Dermis microvascular lymphatic vessel endothelial cell (primary cell): ENCODE data around the gene PAQR4. TPM values are rescaled to one million over a fixed set of nuclear protein-coding genes. Genes with fewer than 3 reads are reported as not detected.
"Not testable (repeated sequence)": the region's sequence is repeated elsewhere in the genome, so short reads cannot be mapped to it uniquely, and the experiment has no call there.

ENCODE experiments used
- DNase-seq, 2 donors: peaks; one replicate each; pipeline versions ENCODE4 v3.0.0 to v3.0.0-alpha.2; 2010; ENCODE audit warnings: low read depth in 2 of 2
- total RNA-seq: library from RNA; depleted of rRNA; stranded (reverse); fragments of >200 nt; gene quantifications from 2 replicates; pipeline ENCODE4 v1.2.1, GENCODE V29; 2014

The PAQR4 gene
- total RNA-seq, 1 donor from 2014 or later: 7.4 TPM

DNA sequence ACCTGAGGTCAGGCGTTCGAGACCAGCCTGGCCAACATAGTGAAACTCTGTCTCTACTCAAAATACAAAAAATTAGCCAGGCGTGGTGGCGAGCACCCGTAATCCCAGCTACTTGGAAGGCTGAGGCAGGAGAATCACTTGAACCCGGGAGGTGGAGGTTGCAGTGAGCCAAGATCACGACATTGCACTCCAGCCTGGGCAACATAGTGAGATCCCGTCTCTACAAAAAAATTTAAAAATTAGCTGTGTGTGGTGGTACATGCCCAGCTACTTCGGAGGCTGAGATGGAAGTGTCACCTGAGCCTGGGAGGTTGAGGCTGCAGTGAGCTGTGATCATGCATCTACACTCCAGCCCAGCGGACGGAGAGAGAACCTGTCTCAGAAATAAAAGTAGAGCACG is 25.4 kb upstream of the PAQR4 start:
- not testable (repeated sequence) for DNase-seq

DNA sequence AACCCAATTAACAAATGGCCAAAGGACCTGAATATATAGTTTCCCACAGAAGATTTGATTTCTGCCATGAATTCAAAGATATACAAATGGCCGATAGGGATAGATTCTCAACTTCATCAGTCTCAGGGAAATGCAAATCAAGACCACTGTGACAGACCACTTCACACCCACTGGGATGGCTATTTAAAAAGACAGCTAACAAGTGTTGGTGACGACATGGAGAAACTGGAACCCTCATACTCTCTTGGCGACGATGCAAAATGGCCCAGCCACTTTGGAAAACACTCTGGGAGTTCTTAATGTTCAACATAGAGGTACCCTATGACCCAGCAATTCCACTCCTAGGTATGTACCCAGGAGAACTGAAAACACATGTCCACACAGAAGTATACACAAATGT is 22.5 kb upstream of the PAQR4 start:
- no peak for DNase-seq

DNA sequence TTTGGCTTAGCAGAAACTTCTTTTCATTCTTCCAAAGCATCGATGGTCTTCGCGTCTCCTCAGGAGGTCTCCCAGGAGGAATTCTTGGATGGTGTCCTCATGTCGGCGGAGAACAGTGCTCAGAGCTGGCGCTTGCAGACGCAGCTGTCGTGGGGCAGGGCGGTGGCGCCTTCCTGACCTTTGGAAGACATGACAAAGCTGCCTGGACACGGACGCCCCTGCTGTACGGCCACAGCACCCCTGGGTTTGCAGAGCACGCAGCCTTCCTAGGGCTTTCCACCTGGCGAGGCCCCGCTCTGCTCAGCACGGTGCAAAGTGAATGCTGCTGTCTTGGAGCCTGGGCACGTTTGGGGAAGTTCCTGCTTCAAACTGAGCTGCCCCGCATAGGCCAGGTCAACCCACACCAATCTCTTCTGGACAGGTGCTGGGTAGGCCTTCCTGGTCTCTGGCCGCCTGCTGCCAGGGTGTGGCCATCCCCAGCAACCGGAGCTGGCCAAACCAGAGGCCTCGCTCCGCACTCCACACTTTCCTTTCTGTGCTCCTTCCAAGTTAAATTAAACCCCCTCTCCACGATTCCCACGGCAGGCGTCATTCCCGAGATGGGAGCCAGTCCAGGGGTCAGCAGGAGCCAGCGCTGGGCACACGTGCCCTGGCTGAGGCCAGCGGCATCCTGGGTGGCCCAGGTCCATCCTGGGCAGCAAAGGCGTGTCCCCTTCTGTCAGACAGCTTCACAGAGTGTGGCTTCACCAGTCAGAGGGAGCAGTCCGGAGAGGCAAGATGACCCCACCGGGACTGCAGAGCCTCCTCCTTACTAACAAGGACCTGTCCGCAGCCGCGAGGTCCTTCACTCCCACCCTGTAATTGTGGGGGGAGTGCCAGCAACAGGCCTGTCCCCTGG is 20.1 kb upstream of the PAQR4 start:
- DNase-seq: no peak

DNA sequence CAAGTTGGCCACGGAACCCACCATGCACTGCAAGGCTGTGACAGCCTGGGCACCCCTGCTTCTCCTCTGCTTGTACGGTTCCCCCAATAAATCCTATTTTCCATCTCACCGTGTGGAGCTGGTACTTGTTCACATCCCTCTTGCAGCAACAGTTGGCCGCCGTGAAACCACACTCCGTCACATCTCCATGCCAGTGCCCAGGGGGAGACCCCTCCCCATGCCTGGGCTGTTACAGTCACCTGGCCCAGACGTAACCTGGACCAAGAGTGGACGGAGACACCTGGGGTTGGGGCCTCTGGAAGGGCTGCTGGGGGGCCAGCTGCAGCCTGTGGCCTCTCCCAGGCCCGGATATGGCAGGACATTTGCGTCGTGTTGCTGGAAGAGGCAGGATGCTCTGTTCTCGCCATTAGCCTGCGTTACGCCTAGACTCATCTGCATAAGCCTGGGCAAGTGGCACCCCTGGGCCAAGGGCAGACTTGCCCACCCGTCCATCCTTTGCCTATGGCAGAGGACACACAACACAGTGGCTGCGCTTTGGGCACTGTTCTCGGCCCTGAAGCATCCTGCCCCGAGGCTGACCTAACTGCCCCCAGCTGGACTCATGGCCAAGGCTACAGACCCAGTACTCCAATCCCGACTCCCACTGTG is 19.3 kb upstream of the PAQR4 start:
- DNase-seq: no peak

DNA sequence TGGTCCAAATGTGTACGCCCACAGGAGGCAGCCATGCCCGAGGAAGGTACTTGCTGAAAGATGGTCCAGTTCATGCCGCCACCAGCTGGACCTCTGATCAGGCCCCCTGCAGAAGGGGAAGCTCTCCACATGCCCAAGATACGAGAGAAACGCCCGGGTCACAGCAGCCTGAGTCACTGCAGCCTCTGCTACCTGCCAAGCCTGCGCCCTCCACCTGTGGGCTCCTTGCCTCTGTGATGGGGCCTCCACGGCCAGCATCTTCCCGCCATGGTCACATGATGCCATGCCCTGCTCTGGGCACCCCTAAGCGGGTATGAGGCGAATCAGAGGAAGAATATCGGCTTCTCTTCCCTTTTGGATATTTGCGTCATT is 18.8 kb upstream of the PAQR4 start:
- no peak for DNase-seq

DNA sequence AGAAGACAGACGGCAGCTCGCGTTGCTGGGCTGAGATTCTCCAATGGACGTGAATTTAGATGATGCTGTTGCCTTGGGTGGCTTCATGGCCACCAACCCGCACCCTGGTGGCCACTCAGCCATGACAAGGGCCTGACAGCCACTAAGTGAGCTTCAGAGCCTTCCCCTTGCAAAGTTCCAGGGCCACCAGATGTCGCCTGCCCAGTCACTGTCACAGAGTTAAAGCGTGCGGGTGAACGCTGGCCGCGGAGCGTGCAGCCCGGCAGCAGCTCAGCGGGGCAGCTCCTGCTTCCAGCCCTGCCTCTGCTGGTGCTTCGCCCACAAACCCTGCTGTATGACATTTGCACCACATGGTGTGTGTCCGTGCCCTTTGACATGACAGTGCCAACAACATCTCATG is 18.4 kb upstream of the PAQR4 start:
- DNase-seq: no peak

DNA sequence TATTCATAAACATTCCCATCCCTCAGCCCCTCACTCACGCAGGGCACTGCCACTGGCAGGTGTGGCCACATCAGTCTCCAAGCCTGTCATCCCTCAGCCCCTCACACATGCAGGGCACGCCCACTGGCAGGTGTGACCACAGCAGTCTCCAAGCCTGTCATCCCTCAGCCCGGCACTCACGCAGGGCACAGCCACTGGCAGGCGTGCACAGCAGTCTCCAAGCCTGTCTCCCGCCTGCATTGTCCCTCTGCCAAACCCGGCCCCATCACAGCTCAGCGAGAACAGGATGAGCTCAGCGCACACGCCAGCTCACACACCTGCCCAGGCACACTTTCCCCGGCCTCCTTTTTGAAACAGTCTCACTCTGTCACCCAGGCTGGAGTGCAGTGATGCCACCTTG is 16.5 kb upstream of the PAQR4 start:
- no peak for DNase-seq

DNA sequence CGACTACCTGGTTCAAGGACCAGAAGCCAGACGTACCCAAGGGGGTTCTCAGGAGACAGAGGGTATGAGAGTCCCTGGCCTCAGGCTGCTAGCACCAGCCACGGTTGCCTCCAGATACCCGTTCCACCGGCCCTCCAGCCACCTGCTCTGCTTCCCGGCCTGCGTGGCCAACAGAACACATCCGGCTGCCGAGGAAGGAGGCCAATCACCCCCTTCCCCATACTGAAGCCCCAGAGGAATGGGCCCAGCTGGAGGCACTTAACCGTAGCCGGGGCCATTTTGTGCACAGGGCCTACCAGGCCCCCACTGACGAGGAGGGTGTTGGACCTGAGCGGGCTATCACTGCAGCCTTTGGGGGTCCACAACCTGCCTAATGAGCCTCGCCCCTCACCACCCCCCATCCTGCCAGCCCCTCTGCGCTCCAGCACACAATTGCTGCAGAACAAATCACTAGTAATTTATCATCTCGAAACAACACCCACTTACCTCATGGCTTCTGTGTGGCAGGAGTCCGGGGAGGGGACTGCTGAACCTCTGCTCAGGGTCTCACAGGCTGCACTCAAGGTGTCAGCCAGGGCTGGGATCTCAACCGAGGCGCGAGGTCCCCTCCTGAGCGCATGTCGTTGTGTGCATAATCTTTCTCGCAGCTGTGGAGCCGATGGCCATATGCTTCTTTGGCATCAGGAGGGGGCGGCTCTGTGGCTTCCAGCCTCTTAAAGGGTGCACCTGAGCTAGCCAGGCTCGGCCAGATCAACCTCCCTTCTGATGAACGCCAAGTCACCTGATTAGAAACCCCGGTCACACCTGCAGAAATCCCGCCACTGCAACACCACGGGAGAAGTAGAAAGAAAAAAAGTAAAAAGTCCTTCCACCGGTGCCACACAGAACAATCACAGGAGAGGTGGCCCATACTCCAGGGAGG is 15.2 kb upstream of the PAQR4 start:
- no peak for DNase-seq

DNA sequence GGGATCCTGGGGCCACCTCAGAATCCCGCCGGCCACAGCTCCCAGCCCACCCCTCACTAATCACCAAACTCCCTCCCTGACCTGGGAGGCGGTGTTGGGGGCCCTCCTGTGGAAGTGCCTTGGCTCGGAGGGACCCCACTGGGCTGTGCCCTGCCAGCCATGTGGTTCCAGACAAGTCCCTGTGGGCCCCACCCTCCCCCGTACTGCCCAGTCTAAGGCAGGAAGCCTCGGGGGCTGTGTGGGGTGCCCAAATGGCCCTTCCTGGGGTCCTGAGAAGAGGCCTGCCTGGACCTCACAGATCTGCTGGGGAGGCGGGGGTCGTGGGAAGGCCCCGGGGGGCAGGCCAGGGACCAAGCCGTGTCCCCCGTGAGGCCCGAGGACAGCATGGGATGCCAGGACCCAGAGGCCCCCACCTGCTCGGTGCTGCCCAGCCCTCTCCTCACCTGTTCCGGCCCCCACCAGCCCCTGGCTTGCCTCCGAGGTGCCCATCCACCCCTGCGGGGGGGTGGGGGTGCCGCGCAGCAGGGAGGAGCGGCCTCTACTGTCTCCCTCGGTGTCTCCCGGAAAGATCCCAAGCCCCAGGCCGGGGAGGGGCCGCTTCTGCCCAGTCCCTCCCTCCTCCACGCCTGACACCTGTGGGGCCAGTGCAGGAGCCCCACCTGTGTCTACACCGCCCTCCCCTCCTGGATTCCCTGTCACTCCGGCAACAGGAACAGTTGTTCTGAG is 14.3 kb upstream of the PAQR4 start:
- DNase-seq: no peak

DNA sequence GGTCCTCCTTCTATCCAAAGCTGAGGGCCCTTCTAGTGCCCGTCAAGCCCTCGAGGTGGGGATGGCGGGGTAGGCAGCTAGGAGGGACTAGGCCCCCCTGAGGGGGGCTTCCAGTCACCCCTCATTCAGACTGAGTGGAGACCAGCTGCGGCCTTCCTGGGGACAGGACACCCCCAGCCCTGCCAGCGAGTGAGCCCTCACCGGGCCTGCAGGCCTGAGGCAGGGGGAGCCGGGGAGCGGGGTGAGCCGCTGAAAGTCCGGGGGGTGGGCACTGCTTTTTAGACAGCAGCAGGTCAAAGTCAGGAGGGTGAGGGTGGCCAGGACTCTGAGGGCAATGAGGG is 13.7 kb upstream of the PAQR4 start:
- DNase-seq: no peak

DNA sequence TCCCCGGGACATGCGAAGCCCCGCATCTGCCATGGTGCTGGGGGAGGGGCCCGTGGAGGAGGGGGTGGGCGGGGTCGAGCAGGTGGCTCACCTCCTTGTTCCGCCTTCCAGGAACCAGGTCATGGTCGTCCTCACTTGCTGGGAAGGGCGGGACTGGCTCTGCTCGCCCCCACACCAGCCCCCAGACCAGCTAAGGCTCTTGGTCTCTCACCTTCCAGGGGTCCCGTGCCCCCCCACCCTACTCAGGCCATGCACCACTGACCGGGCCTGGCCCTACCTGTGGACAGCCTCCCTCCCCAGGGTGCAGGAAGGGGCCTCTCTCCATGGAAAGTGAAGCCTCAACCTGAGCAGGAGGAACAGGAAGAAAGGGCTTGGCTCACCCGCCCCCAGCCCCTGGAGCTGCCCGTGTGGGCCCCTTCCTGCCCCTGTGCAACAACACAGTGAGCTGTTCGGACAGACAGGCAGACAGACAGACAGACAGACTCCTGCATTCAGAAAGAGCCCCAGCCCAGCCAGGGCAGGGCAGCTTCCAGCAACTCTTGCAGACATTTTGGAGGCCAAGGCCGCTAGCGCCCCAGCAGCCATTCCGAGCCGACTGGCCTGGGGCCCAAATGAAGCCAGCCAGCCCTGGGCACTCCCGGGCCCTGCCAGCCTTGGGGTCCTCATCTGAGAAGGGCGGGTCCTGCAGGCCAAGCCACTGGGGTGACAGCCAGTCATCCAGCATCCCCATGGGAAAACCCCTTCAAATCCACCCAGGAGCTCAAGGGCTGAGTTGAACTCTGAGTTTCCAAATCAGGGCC is 13.2 kb upstream of the PAQR4 start:
- DNase-seq: no peak

DNA sequence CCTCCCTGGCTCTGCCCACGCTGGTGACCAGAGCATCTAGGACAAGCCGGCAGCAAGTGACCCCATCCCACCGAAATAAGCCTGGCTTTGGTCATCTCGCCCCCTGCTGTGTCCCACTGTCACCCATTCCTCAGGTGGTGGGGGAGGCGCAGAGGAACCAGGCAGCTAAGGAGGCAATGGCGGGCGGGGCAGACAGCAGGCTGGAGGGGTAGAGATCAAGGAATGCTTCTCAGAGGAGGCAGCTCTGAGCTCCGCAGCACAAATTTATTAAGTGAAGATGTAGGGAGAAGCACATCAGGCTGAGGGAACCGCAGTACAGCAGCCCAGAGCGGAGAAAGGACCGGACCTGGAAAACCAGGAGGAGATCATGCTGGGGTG is 12.6 kb upstream of the PAQR4 start:
- no peak for DNase-seq

DNA sequence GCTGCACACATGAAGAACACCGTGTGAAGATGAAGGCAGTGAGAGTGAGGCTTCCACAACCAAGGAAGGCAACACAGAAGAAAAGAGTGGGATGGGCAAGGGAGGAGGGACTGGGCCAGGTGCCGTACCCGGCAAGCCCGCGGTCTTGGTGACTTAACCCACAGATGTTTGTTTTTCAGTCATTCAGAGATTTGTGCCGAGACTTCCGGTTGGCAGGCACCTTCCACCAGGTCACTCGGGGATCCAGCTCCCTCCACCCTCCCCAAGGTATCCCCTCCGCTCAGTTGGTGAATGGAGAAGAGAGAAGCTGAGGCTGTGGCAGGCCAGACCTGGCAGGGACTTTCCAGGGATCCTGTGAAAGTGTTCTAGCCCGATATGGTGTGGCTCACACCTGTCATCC is 9.9 kb upstream of the PAQR4 start:
- no peak for DNase-seq

DNA sequence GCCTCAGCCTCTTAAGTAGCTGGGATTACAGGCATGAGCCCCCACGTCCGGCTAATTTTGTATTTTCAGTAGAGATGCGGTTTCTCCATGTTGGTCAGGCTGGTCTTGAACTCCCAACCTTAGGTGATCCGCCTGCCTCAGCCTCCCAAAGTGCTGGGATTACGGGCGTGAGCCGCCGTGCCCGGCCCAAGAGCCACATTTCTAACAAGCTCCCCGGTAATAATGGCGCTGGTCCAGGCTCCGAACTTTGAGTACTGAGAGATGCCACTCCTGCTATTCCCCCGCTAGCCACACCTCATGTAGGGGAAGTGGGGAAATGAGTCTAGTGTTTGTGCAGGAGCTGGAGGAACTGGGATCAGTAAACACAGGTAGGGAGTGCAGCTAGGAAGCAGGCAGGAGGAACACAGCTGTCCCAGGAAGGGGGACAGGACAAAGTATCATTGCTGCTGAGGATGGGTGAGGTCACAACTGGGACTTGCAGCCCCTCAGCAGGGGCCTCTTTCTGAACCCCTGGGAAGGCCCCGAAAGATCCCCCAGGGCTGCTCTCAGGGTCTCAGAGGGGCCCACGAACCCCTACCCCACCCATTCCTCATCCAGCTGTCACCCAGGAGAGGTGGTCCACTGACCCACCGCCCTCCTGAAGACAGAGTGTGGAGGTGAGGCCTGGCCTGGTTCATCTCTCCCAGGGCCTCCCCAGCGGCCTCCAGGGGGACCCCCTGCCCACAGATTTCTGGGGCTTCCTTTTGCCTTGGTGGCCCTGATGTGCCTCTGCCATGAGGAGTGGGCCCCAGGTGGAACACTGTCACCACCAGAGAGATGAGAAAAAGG is 8.8 kb upstream of the PAQR4 start:
- DNase-seq: no peak

DNA sequence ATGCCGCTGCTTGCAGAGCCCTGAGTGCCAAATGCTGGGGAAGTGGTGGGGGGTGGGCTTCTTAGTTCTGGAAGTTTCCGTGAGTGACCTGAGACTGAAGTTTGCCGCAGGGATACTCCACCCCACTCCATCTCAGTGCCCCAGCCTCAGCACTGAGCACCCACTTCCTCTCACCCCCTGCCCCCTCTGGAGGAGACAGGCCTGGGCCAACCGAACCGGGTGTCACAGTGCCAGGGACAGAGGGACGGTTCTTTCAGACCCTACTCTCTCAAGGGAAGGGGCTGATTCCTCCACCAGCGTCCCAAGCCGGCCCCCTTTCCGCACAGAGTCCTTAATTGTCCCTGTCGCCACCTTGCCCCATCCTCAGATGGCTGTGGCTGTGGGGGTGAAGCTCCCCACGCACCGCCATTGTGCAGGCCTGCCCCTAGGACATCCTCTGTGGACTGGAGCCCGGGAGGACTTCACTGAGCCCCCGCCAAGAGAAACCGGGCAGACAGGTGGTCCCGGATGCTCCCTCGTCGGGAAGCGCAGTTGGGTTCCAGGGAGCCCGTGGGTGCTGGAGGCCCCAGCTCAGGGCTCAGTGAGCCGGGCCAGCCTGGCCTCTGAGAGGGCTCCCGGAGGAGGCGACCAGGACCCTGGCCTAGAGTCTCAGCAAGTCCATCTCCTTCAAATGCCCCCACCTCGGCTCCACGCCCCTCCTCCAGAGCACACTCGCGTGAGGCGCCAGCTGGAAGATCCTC is 6.6 kb upstream of the PAQR4 start:
- DNase-seq: no peak

DNA sequence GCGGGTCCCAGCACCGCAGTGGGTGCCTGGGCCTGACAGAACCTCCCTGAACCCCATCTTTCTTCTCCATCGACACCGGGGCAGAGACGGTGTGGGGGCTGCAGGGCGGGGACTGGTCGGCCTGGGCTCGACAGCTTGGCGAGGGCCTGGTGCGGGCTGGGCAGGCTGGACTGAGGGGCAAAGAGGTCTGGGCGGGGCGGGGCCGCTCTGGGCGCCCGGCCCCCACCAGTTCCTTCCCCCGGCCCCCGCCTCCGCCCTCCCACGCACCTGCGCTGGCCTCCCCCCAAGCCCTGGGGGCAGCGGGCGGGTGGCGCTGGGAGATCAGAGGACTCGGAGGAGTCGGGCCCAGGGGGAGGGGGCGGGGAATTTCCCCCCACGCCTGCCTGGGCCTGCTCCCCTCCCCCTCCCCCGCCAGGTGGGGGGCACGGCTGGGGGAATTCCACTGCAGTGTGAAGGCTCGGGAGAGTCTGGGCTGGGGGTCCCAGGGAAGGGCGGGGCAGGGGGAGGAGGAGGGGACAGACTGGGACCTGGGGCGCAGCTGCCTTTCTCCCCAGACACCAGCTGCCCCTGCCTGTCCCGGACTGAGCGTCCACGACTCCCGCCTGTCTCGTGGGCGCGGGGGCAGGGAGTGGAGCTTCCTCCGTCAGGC is 6.0 kb upstream of the PAQR4 start:
- DNase-seq: no peak

DNA sequence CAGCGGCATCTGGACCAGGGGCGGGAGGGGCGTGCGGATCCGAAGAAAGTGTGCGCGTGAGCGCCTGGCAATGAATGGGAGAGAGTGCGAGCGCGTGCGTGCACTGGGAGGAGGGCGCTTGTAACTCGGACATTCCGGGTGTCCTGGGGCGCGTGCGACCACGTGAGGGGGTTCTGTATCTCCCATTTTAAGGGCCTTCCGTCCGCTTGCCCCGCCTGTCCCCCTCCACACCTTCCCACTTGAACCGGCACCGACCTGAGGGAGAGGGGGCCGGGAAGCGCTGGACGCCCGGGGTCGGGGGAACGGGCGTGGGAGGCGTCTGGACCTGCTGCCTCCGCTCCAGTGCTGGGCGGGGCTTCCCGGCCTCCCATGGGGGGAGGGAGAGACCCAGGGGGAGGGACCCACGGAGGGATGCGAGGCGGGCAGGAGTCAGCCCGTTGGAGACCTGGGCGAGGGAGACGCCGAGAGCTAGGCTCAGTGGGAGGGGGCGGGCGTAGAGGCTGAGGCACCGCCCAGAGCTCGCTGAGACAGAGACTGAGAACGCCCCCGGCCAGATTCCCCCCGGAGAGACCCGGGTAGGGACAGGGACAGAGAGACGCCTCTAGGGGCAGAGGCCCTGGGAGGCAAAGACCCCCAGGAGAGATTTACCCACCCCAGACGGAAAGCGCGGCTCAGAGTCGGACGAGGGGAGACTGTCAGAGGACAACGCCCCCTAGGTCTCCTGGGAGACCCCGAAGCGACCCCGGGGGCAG is 5.2 kb upstream of the PAQR4 start, which contains the start of gene KREMEN2:
Gene KREMEN2, plus strand, starts transcription at position 553 of the 752 bp plus-strand sequence. CDS start 246 bp downstream, outside the sequence.
- DNase-seq: no peak
